Tibial nerve (tissue), 4 donors: ENCODE results near the gene YIPF6. TPM values are rescaled to one million over a fixed set of nuclear protein-coding genes. Genes with fewer than 3 reads are reported as not detected.

Experiments used
- DNase-seq, 2 donors: peaks; one replicate each; pipeline ENCODE4 v3.0.0-alpha.2; 2019; ENCODE audit warnings: low spot score in 2 of 2
- H3K27ac ChIP-seq, 4 donors: fragments of 200-600 bp; sonication (generic) in 3 of 4; one replicate each; pipeline ENCODE4 v1.5.1; 2017 to 2019; ENCODE audit warnings: mild to moderate bottlenecking in 1 of 4
- H3K27me3 ChIP-seq, 2 donors: fragments of 200-600 bp; sonication (generic) in 1 of 2; one replicate each; pipeline versions ENCODE4 v1.5.1 to v1.6.0; 2017 to 2019
- H3K36me3 ChIP-seq, 3 donors: fragments of 200-600 bp; sonication (generic); one replicate each; pipeline ENCODE4 v1.5.1; 2018 to 2019
- H3K4me1 ChIP-seq, 4 donors: fragments of 200-600 bp; sonication (generic) in 3 of 4; one replicate each; pipeline ENCODE4 v1.5.1; 2017 to 2019
- H3K4me3 ChIP-seq, 4 donors: fragments of 200-600 bp; sonication (generic) in 3 of 4; one replicate each; pipeline ENCODE4 v1.5.1; 2017 to 2019; ENCODE audit warnings: mild to moderate bottlenecking in 1 of 4, moderate library complexity in 1 of 4
- H3K9me3 ChIP-seq, 4 donors: fragments of 200-600 bp; sonication (generic) in 3 of 4; one replicate each; pipeline ENCODE4 v1.5.1; 2017 to 2019
- EP300 ChIP-seq, 2 donors: sonication (generic); formaldehyde crosslinking; IDR thresholded peaks; one replicate each; pipeline ENCODE4 v1.6.1; 2017; ENCODE audit warnings: antibody characterized with exemption in 2 of 2, mild to moderate bottlenecking in 1 of 2
- POLR2A ChIP-seq, 2 donors: fragments of 450-650 bp; IDR thresholded peaks; one replicate each; pipeline ENCODE4 v1.6.1; 2017; ENCODE audit warnings: antibody characterized with exemption in 2 of 2, mild to moderate bottlenecking in 2 of 2, moderate library complexity in 2 of 2
- WGBS, 2 donors: methylation state at CpG; one replicate each; pipeline ENCODE4 v1.1.5; 2018; 5-methylcytosine and 5-hydroxymethylcytosine counted together
- small RNA-seq: library from RNA; depleted of rRNA; stranded (forward); fragments of <200 nt; gene quantifications from one replicate; pipeline ENCODE3, GENCODE V24; 2016
- total RNA-seq, 4 donors: library from RNA; depleted of rRNA; stranded (reverse); fragments of >200 nt; gene quantifications; one replicate each; pipeline ENCODE4 v1.1.0, GENCODE V29; 2016
- TF ChIP-seq, protein P1 (sequence below), 5 experiments: fragments of 200-600 bp in 3 of 5; fragments of 450-650 bp in 2 of 5; sonication (generic) in 3 of 5; IDR thresholded peaks; one replicate each; pipeline ENCODE4 v1.5.1; 2016 to 2019; ENCODE audit warnings: antibody characterized with exemption in 5 of 5, mild to moderate bottlenecking in 3 of 5, moderate library complexity in 2 of 5

Gene YIPF6
- total RNA-seq, 4 donors from 2014 or later = 22.5 to 25.5 (median 24.3) TPM

DNA sequence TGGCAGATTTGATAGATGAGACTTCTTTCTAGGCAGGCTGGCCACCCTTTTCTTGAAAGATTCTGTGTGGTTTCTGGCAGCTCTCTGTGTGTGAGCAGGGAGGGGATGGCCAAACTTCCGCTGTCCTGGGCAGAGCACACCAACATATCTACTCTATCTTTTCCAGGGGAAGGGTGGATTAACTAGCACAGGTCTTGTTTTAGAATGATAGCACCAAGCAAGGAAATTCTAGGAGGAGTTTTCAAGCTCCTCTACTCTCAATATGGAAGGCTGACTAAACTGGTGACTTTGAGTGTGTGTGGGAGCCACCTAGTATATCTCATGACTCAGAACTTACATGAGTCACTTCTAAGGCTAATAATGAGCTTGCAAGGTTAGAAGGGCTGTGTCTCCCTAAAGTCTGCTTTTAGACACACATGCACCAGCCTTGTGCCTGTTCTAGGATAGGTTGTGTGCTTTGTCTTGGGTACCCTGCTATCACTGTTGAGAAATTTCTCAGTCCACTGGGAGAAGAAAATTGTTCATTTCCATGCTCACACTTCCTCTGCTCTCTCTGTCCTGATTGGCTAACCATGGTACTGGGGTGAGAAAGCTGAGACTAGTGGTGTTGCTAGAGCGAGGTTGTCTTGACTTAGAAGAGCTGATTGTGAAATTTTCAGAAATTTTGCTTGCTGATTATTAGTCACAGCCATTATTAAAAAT, 72.9 kb downstream of the YIPF6 start:
- Histone ChIP-seq H3K27ac (no peak overlapping the region), H3K4me3 (no peak overlapping the region)

GRCh38 chrX:68574240-68574639, 75.4 kb downstream of the YIPF6 start:
- Histone ChIP-seq H3K36me3 (no peaks in the 10 kb centered on the region), H3K9me3 (no peaks in the 10 kb centered on the region), H3K4me3 (no peak overlapping the region), H3K27me3 (no peaks in the 10 kb centered on the region), H3K27ac (no peak overlapping the region), H3K4me1 (no peaks in the 10 kb centered on the region)
- TF ChIP-seq POLR2A (IDR thresholded peaks at IDR 0.05) = no peak
- 82 to 98% methylated on average over 3 of the region's 3 CpGs for WGBS, 2 donors
- no peak for DNase-seq

More for the DNA sequence above, 72.9 kb downstream of the YIPF6 start:
- H3K4me1 ChIP-seq = no peaks in the 10 kb centered on the region
- TF ChIP-seq, protein P1, sequence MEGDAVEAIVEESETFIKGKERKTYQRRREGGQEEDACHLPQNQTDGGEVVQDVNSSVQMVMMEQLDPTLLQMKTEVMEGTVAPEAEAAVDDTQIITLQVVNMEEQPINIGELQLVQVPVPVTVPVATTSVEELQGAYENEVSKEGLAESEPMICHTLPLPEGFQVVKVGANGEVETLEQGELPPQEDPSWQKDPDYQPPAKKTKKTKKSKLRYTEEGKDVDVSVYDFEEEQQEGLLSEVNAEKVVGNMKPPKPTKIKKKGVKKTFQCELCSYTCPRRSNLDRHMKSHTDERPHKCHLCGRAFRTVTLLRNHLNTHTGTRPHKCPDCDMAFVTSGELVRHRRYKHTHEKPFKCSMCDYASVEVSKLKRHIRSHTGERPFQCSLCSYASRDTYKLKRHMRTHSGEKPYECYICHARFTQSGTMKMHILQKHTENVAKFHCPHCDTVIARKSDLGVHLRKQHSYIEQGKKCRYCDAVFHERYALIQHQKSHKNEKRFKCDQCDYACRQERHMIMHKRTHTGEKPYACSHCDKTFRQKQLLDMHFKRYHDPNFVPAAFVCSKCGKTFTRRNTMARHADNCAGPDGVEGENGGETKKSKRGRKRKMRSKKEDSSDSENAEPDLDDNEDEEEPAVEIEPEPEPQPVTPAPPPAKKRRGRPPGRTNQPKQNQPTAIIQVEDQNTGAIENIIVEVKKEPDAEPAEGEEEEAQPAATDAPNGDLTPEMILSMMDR (IDR thresholded peaks at IDR 0.05) = no peak
- TF ChIP-seq POLR2A (IDR thresholded peaks at IDR 0.05) (no peak), EP300 (IDR thresholded peaks at IDR 0.05) (no peak)
- peaks cover 0 to 4% of the 10 kb centered on the region in 2 donors for H3K27me3 ChIP-seq
- no peaks in the 10 kb centered on the region for H3K36me3 ChIP-seq
- no peaks in the 10 kb centered on the region for H3K9me3 ChIP-seq
- DNase-seq = no peak
- WGBS, 2 donors = 61 to 86% methylated on average over 2 of the region's 2 CpGs

DNA sequence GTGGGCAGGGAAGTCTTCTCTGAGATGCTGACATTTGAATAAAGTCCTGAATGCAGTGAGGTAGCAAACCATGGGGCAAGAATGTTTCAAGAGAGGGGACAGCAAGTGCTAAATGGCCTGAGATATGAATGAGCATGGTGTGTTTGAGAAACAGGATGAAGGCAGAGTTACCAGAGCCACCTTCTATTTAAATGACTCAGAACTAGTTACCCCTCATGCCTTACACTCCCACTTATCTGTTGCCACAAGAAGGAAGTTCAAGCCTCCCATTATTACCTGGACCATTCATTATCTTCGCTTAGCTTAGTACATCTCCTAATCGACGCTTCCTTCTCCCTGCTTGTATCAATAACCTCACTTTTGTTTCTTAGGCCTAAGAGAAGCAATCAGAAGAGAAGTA, 81.0 kb downstream of the YIPF6 start:
- TF ChIP-seq, protein P1 (IDR thresholded peaks at IDR 0.05) = no peak
- WGBS, 2 donors = 91 to 98% methylated on average over 3 of the region's 3 CpGs
- no peak for DNase-seq
- Histone ChIP-seq H3K36me3 (no peaks in the 10 kb centered on the region), H3K4me3 (no peak overlapping the region), H3K27ac (no peak overlapping the region), H3K4me1 (no peaks in the 10 kb centered on the region), H3K27me3 (no peaks in the 10 kb centered on the region), H3K9me3 (no peaks in the 10 kb centered on the region)

DNA sequence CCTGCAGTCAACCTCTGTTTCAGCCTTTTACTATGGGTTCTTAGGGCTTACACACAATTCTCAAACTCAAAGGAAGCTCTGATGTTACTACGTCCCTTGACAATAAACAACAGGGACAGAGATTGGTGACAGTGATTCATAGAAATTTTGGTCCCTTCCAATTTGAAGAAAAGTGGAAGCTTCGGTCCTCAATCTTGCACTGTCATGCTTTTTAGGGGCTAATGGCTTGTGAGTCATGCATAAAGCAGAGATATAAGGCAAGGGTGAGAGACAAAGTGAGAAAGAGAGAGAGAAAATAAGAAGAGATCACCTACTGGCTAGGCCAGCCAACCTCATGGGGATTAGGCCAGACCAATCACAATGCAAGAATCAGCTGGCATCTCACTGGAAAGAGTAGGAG, 85.4 kb downstream of the YIPF6 start:
- no peaks in the 10 kb centered on the region for H3K36me3 ChIP-seq
- no peak overlapping the region for H3K4me3 ChIP-seq
- DNase-seq = no peak
- no peaks in the 10 kb centered on the region for H3K4me1 ChIP-seq
- 66 to 90% methylated on average over 2 of the region's 2 CpGs for WGBS, 2 donors
- H3K9me3 ChIP-seq = no peaks in the 10 kb centered on the region
- H3K27me3 ChIP-seq = no peaks in the 10 kb centered on the region
- TF ChIP-seq POLR2A (IDR thresholded peaks at IDR 0.05) = no peak
- TF ChIP-seq, protein P1 (IDR thresholded peaks at IDR 0.05) = no peak
- H3K27ac ChIP-seq = no peak overlapping the region

Small RNA genes within 50 kb of the gene (small RNA-seq; reads per million reads assigned to genes)
- not detected for gene RNU6-245P

Other genes starting within 250 kb of the YIPF6 start
- gene OPHN1, start 65.6 kb upstream of the YIPF6 start, total RNA-seq = 10 to 100 TPM; 13.2 to 27.1 (median 20.5) TPM
- gene STARD8, start 148.6 kb downstream of the YIPF6 start, total RNA-seq = 10 to 100 TPM; 20.7 to 30.8 (median 22.0) TPM